DMS153 (cell line): ENCODE measurements around the gene METTL25B.

ENCODE experiments used
- DNase-seq: peaks from one replicate; lab custom pipeline; 2025; lab: John Stamatoyannopoulos, UW

Gene METTL25B

DNA sequence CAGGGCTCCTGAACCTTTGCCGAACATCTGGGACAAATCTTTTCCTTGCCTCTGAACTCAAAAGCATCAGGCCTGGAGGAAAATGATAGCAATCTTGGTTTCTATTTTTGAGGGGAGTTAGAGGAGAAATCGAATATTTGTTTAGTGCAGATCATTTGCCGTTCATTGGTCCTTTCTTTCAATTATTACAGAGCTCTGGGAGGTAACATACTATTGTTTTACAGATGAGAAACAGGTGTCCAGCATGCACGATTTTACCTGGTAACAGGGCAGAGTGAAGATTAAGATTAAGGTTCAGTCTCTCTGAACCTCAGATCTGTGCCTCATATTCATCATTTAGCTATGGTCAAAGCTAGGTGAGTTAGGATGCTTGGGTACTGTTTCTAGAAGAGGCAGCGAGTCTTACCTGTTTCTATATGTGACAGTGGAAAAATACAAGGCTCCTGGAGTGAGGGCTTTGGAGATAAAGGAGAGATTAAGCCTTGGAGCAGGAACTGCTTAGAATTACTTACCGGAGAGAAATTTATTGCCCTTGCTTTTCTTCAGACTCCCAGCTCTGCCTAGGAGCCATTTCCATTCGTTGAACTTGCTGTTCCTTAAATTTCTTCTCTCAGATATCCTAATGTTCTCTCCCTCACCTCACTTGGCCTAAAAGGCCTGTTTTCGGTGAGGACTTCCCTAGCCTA, 40.5 kb downstream of the METTL25B start:
- no peak for DNase-seq

DNA sequence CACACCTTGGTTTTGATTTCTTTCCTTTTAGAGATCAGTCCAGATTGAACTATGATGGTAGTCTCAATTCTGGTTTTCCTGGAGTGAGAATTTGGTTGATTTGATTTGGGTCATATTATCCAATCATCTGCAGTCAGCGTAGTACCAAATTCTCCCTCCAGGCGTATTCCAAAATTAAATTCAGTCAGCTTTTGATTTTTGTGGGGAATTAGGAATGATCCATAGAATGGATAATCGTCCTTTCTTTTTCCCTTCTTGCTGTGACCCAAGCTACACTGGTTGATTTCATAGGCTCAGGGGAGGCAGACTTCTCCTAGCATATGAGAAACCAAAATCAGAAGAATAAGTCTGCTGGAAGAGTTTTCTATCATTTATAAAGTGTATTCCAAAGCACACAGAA, 44.0 kb downstream of the METTL25B start:
- DNase-seq: no peak

DNA sequence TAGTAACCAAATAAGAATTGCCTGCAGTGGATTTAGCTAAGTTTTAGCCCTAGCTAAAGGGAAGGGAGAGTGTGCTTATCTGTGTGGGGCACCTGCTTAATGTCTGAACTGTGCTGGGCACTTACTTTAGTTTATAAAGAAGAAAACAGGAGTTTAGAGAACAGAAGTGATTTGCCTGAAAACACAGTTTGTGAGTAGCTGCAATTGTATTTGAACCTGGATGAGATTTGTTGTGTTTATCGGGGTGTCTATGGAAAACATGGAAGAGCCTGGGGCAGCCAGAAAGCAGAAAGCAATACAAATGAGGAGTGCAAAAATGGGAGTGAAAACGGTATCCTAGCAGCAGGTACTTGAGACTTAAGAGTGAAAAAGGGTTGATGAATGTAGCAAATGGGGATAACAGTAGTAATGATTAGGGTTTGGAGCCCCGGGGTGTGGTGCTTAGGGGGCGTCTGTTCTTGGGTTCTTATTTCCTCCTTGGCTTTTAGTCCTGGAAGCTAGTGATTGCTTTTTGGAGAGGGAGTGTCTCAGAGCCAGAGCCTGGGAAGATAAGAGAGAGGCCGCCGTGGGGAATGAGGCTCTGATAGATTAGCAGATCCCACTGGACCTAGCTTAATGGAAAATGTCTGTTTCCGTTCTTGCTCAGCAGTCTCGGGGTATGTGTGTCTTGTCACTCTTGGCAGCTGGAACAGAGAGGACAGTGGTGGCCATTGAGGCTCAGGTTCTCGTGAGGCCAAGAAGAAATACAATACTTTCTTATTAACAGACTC, 44.6 kb downstream of the METTL25B start:
- DNase-seq: no peak

DNA sequence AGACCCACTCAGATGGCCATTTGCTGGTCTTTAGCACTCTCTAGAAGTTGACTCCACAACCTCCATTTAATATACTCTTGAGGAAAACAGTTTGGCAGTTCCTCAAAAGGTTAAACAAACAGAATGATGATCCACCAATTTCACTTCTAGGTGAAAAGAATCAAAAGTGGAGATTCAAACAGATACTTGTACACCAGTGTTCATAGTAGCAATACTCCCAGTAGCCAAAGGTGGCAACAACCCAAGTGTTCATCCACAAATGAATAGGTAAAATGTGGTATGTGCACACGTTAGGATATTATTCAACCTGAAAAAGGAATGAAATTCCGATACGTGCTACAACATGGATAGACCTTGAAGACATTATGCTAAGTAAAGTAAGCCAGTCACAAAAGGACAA, 45.3 kb downstream of the METTL25B start:
- DNase-seq: no peak

DNA sequence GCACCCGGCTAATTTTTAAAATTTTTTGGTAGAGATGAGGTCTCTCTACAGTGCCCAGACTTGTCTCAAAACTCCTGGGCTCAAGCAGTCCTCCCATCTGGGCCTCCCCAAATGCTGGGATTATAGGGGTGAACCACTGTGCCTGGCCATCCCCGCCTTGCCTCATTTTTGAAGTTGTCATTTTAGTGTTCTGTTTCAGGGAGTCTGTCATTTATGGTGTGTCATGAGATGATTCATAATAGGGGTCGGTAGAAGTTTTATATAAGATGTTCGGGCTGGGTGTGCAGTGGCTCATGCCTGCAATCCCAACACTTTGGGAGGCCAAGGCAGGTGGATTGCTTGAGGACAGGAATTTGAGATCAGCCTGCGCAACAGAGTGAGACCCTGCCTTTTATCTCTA, 47.5 kb downstream of the METTL25B start:
- DNase-seq: no peak

DNA sequence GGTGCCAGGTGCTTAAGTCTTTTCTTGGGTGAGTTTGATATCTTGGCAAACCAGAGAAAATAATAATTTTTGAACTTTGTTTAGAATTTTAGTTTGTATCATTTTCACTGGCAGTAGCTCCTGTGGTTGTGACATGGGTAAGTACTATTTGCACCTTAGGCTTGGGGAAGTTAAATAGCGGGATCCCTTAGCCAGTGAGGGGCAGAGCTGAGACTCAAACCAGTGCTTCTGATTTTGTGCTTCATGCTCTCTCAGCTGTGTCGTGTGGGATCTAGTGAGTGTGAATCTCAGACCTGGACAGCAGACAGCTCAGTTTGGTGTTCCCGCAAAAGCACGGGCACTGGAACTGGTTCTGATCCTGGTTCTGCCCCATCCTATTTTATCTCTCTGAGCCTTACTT, 48.7 kb downstream of the METTL25B start:
- DNase-seq: no peak

DNA sequence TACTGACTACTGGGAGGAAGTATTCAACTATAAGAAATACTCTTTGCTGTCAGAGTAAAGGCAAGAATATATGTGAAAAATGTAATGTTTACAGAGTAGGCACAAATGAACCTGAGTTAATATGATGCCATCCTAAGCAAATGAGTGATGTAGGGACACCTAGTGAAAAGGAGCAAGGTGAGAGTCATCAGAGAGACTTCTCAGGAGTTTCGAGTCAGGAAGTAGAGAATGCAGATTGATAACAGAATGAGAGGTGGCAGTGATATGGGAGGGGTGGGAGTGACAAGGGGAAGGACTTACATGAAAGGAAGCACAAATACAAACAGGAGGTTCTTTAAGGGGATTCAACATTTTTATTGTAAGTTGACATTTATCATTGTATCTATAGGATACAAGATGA, 49.3 kb downstream of the METTL25B start:
- no peak for DNase-seq

DNA sequence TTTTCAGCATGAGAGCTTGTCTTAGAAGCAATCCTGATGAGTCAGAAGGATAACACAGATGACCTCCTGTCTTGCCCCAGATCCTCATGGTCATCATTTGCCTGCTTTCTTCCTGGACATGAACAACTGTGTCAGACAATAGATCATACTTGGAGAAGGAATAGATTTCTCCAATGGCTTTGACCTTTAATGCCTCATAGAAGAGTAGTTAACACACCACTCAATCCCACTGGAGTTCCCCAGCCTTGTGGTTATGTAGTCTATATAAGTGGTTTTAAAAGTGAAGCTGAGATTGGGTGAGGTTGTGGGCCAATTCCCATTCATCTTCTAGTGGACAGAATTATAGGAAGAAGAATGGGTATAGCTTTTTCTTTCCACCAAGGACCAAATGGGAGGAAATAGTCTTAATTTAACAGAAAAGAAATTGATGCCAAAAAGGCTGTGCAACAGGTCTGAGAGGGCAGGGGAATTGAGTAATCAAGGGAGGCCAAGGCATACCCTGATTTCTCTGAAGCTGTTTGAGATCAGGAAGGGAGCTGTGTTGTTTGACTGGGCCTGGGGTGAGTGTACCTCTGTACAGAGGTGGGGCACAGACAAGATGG, 53.4 kb downstream of the METTL25B start:
- no peak for DNase-seq

DNA sequence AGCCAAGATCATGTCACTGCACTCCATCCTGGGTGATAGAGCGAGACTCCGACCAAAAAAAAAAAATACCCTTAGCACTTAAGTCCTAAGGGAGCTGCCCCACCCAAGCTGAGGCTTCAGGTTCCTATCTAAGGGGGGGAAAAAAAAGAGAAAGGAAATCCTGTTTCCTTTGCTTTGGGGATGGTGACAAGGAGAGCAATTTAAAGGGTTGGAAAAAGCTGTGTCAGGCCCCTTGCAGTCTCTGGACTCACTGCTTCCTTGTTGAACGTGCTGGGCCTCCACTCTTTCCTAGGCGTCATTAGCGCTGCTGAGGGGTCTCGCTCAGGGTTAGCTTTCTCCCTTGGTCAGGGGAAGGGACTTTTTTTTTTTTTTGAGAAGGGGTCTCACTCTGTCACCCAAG, 57.2 kb downstream of the METTL25B start:
- DNase-seq: no peak
